MG63 (cell line): ENCODE results near the gene PHETA1. TPM values are rescaled to one million over a fixed set of nuclear protein-coding genes. Genes with fewer than 3 reads are reported as not detected.

Source experiments
- DNase-seq: peaks from one replicate; pipeline ENCODE4 v3.0.0-alpha.2; 2020
- H3K27me3 ChIP-seq: fragments of 250-450 bp; sonication (Bioruptor Pico); 2 replicates; pipeline ENCODE4 v1.5.1; 2020; ENCODE audit warnings: mild to moderate bottlenecking, moderate library complexity
- H3K36me3 ChIP-seq: fragments of 250-450 bp; sonication (Bioruptor Pico); 2 replicates; pipeline ENCODE4 v1.5.1; 2020; ENCODE audit warnings: mild to moderate bottlenecking, moderate library complexity
- H3K4me3 ChIP-seq: fragments of 250-450 bp; sonication (Bioruptor Pico); 2 replicates; pipeline ENCODE4 v1.5.1; 2020; ENCODE audit warnings: mild to moderate bottlenecking, moderate library complexity
- H3K9me3 ChIP-seq: fragments of 250-450 bp; sonication (Bioruptor Pico); 2 replicates; pipeline ENCODE4 v1.5.1; 2020; ENCODE audit warnings: mild to moderate bottlenecking, moderate library complexity
- total RNA-seq: library from RNA; depleted of rRNA; stranded (reverse); fragments of >200 nt; shearing (Covaris generic); gene quantifications from 2 replicates; pipeline ENCODE4 v1.2.3, GENCODE V29; 2014; ENCODE audit warnings: low replicate concordance; rRNA removed

The PHETA1 gene
- total RNA-seq, 1 experiment from 2014 or later = 12.6 TPM

DNA sequence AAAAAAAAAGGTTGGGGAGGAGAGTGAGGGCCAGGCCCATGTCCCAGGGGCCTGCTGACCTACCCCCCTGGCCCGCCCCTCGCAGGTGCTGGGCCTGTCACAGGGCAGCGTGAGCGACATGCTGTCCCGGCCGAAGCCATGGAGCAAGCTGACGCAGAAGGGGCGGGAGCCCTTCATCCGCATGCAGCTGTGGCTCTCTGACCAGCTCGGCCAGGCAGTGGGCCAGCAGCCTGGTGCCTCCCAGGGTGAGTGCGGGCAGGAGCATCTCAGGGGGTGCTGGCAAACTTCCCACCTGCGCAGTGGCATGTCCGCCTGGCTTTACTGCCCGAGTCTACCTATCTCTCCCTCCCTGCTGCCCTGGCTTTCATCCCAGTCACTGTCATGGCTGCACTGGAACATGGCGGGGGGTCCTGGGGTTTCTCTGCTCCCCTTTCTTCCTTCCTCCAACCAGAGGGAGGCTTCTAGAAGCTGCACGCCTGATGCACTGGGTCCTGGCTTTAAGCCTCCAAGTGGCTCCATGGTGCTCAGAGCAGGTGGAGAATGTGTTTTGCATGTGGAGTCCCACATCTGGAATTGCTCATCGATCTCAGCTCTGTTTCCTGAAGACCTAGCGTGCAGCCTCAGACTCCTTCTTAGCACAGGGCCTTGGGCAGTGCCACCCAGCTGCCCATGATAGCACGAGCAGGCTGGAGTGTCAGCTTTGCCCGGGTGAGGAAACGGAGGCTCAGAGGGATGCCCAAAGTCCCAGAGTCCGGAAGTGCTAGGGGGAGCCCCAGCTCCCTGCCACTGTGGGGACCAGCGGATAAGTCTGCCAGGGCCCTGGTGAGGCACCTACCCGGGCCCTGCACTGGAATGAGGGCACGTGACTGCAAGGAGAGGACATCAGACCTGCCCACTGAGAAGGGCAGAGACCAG, 46.3 kb downstream of the PHETA1 start:
- no peaks in the 10 kb centered on the region for H3K36me3 ChIP-seq
- H3K4me3 ChIP-seq = no peak overlapping the region
- H3K27me3 ChIP-seq = no peaks in the 10 kb centered on the region
- DNase-seq = peak; percentile 69
- H3K9me3 ChIP-seq = no peaks in the 10 kb centered on the region

DNA sequence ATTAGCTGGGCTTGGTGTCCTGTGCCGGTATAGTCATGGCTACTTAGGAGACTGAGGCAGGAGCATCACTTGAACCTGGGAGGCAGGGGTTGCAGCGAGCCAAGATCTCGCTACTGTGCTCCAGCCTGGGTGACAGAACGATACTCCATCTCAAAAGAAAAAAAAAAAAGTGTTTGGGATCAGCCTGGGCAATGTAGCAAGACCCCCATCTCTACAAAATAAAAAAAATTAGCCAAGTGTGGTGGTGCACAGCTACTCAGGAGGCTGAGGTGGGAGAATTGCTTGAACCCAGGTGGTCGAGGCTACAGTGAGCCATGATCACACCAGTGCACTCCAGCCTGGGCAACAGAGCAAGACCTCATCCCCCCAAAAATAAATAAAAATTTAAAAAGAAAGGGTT, 47.6 kb downstream of the PHETA1 start:
- Histone ChIP-seq H3K36me3 (no peaks in the 10 kb centered on the region), H3K4me3 (no peak overlapping the region), H3K27me3 (no peaks in the 10 kb centered on the region), H3K9me3 (no peaks in the 10 kb centered on the region)
- no peak for DNase-seq

DNA sequence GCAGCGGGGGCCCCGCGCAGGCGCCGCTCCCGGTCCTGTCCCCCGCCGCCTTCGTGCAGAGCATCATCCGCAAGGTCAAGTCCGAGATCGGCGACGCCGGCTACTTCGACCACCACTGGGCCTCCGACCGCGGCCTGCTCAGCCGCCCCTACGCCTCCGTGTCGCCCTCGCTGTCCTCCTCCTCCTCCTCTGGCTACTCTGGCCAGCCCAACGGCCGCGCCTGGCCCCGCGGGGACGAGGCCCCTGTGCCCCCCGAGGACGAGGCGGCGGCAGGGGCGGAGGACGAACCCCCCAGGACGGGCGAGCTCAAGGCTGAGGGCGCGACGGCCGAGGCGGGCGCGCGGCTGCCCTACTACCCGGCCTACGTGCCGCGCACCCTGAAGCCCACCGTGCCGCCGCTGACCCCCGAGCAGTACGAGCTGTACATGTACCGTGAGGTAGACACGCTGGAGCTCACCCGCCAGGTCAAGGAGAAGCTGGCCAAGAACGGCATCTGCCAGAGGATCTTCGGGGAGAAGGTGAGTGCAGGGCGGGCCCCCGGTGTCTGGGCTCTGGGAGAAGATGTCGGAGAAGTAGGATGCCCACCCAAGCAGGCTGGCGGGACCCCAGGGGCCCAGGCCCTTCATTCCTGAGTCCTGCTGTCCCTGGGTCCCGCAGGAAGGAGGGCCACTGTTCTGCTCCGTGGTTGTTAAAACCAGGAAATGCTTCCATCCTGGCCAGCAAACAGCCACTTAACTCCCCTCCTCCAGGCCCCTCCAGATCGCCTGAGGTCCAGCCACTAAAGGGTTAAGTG, 48.4 kb downstream of the PHETA1 start:
- Histone ChIP-seq H3K36me3 (no peaks in the 10 kb centered on the region), H3K9me3 (no peaks in the 10 kb centered on the region), H3K4me3 (no peak overlapping the region), H3K27me3 (no peaks in the 10 kb centered on the region)
- DNase-seq = no peak

DNA sequence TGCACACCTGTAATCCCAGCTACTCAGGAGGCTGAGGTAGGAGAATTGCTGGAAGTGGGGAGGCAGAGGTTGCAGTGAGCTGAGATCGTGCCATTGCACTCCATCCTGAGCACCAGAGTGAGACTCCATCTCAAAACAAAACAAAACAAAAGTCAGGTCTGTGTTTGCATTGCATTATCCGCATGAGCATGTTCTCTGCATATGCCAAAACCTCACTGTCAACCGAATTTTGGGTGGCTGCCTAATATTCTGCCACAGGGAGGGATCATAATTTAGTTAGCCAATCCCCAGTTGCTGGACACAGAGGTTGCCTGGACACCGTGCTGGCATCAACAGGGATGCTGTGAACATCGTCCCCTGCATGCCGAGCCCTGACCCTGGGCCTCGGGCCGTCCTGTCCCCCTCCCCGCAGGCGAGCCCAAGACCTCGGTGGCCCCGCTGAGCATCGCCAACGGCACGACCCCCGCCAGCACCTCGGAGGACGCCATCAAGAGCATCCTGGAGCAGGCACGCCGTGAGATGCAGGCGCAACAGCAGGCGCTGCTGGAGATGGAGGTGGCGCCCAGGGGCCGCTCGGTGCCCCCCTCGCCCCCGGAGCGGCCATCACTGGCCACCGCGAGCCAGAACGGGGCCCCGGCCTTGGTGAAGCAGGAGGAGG, 49.2 kb downstream of the PHETA1 start:
- no peak for DNase-seq
- Histone ChIP-seq H3K27me3 (no peaks in the 10 kb centered on the region), H3K9me3 (no peaks in the 10 kb centered on the region), H3K4me3 (no peak overlapping the region), H3K36me3 (no peaks in the 10 kb centered on the region)

DNA sequence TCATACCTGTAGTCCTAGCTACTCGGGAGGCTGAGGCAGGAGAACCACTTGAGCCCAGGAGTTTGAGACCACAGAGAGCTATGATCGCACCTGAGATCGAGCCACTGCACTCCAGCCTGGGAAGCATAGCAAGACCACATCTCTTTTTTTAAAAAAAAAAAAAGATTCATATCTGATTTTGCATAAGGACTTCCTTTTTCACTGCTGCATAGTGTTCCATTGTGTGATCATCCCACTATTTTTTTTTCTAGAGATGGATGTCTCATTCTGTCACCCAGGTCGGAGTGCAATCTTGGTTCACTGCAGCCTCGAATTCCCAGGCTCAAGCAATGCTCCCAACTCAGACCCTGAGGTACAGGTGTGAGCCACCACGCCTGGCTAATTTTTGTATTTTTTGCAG, 50.4 kb downstream of the PHETA1 start:
- no peaks in the 10 kb centered on the region for H3K27me3 ChIP-seq
- no peak for DNase-seq

DNA sequence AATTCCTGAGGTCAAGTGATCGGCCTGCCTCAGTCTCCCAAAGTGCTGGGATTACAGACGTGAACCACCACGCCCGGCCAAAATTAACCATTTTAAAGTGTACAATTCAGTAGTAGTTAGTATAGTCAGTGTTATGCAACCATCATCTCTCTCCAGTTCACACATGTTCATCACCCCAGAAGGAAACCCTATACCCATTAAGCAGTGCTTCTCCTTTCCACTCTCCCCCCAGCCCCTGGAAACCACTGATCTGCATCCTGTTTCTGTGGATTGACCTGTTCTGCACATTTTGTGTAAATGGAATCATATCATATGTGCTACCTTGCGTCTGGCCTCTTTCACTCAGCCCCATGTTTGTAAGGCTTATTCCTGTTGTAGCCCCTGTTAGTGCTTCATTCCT, 52.2 kb downstream of the PHETA1 start:
- DNase-seq = no peak
- H3K4me3 ChIP-seq = no peak overlapping the region
- H3K36me3 ChIP-seq = no peaks in the 10 kb centered on the region
- no peaks in the 10 kb centered on the region for H3K27me3 ChIP-seq
- H3K9me3 ChIP-seq = no peaks in the 10 kb centered on the region

More for the DNA sequence above, 50.4 kb downstream of the PHETA1 start:
- Histone ChIP-seq H3K4me3 (no peak overlapping the region), H3K36me3 (no peaks in the 10 kb centered on the region), H3K9me3 (no peaks in the 10 kb centered on the region)

DNA sequence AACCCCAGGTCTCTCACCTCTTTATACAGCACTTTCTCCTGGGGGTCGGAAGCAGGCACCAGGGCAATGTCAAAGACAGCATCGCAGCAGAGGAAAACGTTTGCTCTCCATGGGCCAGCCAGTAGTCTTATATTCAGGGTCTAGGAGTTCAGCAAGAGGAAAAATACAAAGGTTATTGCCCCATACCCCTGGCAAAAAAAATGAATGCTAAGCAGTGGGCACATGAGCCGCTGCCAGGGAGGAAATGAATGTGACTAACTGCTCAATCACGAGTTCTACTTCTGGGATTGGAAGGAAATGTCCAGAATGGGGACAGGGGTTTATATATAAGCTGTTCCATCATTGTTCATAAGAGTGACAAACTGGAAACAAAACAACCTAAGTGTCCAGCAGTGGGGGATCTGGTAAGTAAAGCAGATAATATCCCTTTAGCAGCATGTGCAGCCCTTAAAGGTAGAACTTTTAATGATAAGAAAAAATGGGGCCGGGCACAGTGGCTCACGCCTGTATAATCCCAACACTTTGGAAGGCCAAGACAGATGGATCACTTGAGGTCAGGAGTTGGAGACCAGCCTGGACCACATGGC, 53.8 kb downstream of the PHETA1 start:
- Histone ChIP-seq H3K36me3 (no peaks in the 10 kb centered on the region), H3K9me3 (no peaks in the 10 kb centered on the region), H3K4me3 (no peak overlapping the region), H3K27me3 (no peaks in the 10 kb centered on the region)
- peak; percentile 58 for DNase-seq

DNA sequence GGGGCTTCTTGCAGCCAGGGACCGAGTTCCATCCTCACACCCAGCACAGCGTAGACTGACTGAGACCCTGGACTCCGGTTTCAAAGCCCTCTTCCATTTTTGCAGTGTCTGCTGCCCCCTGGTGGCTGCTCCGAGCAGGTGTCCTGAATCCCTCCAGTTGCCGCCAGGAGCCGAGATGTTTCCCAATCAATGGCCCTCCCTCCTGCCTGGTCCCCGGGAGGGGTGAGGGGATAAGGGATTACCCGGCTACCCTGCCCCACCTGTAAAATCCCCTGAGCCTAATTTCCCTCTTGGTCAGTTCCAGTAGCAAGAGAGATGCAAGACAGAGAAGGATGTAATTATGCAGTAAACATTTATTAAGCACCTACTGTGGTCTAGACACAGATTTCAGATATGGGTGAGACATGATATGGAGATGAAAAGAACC, 55.0 kb downstream of the PHETA1 start:
- no peaks in the 10 kb centered on the region for H3K36me3 ChIP-seq
- H3K4me3 ChIP-seq = no peak overlapping the region
- peak; percentile 52 for DNase-seq
- H3K27me3 ChIP-seq = no peaks in the 10 kb centered on the region
- H3K9me3 ChIP-seq = no peaks in the 10 kb centered on the region

DNA sequence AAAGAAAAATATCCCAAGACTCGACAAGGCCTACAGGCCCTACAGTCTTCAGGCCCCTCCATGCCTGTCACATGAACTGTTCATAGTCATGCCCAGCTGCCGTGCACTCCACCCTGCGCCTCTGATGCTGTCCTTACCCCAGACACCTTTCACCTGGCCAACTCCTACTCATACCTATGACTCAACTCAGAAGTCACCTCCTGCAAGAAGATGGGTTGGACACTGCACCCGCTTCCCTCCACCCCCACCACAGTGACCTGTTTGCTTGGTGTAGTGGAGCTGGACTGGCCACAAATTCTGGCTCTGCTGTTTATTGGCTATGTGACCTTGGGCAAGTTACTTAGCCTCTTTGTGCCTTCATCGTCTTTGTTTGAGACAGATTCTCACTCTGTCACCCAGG, 56.2 kb downstream of the PHETA1 start:
- Histone ChIP-seq H3K27me3 (no peaks in the 10 kb centered on the region), H3K36me3 (no peaks in the 10 kb centered on the region), H3K9me3 (no peaks in the 10 kb centered on the region), H3K4me3 (no peak overlapping the region)
- no peak for DNase-seq

DNA sequence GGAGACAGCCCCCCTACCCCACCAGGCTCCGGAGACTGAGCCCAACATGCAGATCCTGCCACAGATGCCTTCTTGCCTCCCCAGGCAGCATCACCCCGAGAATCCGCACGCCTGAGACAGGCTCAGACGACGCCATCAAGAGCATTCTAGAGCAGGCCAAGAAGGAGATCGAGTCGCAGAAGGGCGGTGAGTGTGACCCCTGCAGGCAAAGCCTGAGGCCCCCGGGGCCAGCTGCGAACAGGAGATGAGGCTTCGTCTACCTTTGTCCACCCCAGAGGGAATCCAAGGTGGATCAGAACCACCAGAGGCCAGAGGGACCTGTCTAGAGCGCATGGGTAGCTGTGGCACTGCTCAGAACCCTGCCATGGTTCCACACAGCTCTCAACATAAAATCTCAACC, 56.9 kb downstream of the PHETA1 start:
- no peak overlapping the region for H3K4me3 ChIP-seq
- H3K9me3 ChIP-seq = no peaks in the 10 kb centered on the region
- no peak for DNase-seq
- no peaks in the 10 kb centered on the region for H3K27me3 ChIP-seq
- H3K36me3 ChIP-seq = no peaks in the 10 kb centered on the region

DNA sequence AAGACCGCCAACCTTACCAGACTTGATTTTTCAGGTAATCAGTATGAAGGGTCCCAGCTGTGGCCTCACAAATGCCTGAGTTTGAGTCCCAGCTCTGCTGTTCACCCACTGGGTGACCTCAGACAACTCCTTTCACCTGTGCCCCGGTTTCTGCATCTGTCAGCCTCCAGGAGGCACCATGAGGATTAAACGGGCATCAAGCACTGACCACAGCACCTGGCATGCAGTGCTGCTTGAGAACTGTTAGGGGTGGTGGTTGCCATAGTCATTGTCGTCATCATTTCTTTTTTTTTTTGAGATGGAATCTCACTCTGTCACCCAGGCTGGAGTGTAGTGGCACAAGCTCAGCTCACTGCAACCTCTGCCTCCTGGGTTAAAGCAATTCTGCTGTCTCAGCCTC, 57.9 kb downstream of the PHETA1 start:
- Histone ChIP-seq H3K27me3 (no peaks in the 10 kb centered on the region), H3K4me3 (no peak overlapping the region), H3K9me3 (no peaks in the 10 kb centered on the region), H3K36me3 (no peaks in the 10 kb centered on the region)
- no peak for DNase-seq

Other genes with a start within 250 kb of the PHETA1 start
- 12.8 and 15.8 TPM in 2 replicates for gene SH2B3, start 36.8 kb upstream of the PHETA1 start, total RNA-seq
- 6.9 and 7.1 TPM in 2 replicates for gene ATXN2, start 230.2 kb upstream of the PHETA1 start, total RNA-seq